IMR-90 (cell line): ENCODE results near the gene GBE1. TPM values are rescaled to one million over a fixed set of nuclear protein-coding genes. Genes with fewer than 3 reads are reported as not detected.

Experiments used
- ATAC-seq: fragments of 200-7000 bp; cut with Tn5 transposase; 2 replicates; pipeline ENCODE4 v1.9.1; 2020; ENCODE audit warnings: low read depth, mild to moderate bottlenecking, moderate library complexity
- BruUV-seq: library from RNA; stranded (reverse); fragments of 400-500 nt; replicated peaks from 2 replicates; lab custom pipeline; 2021; lab: Mats Ljungman, UMichigan
- CTCF ChIA-PET: fragments of 300-600 bp; formaldehyde crosslinking; extraction: SDS; loops from one replicate; lab custom pipeline; 2021; ENCODE audit warnings: antibody characterized with exemption; lab: Yijun Ruan, JAX
- POLR2A ChIA-PET: fragments of 300-600 bp; sonication (Branson Sonifier 250); formaldehyde crosslinking; loops from one replicate; lab custom pipeline; 2022; ENCODE audit warnings: antibody characterized with exemption; ENCODE audit not compliant: unreplicated experiment; lab: Charles Lee
- DNase-seq: peaks from one replicate; pipeline ENCODE4 v3.0.0; 2013
- H2AFZ ChIP-seq: replicated peaks from 2 replicates; pipeline ENCODE3; 2013; ENCODE audit warnings: low read length, mild to moderate bottlenecking; ENCODE audit not compliant: poor library complexity
- H2AK5ac ChIP-seq: 2 replicates; pipeline ENCODE4 v1.6.1; 2013; ENCODE audit warnings: low read depth, low read length, inconsistent platforms
- H2AK9ac ChIP-seq: replicated peaks from 2 replicates; pipeline ENCODE3; 2013; ENCODE audit warnings: mild to moderate bottlenecking, low read depth, low read length, moderate library complexity; ENCODE audit not compliant: poor library complexity
- H2BK120ac ChIP-seq: 2 replicates; pipeline ENCODE4 v1.6.1; 2013; ENCODE audit warnings: low read depth, low read length, inconsistent platforms
- H2BK15ac ChIP-seq: 3 replicates; pipeline ENCODE4 v1.6.1; 2013; ENCODE audit warnings: low read depth, low read length, inconsistent platforms
- H2BK20ac ChIP-seq: 2 replicates; pipeline ENCODE4 v1.6.1; 2013; ENCODE audit warnings: low read depth, mild to moderate bottlenecking, inconsistent platforms, low read length, moderate library complexity
- H2BK5ac ChIP-seq: 2 replicates; pipeline ENCODE4 v1.6.1; 2013; ENCODE audit warnings: mild to moderate bottlenecking, low read depth, low read length, inconsistent platforms; ENCODE audit not compliant: poor library complexity, severe bottlenecking
- H3K14ac ChIP-seq: replicated peaks from 2 replicates; pipeline ENCODE4 v1.6.1; 2013; ENCODE audit warnings: low read depth, low read length, inconsistent platforms
- H3K18ac ChIP-seq: 2 replicates; pipeline ENCODE4 v1.6.1; 2013; ENCODE audit warnings: low read depth, low read length, control low read depth
- H3K23ac ChIP-seq: 2 replicates; pipeline ENCODE4 v1.6.1; 2013; ENCODE audit warnings: low read depth, low read length, inconsistent platforms
- H3K27ac ChIP-seq: 2 replicates; pipeline ENCODE4 v1.5.1; 2013; ENCODE audit warnings: mild to moderate bottlenecking, control low read depth, low read length; ENCODE audit not compliant: insufficient read depth
- H3K27me3 ChIP-seq: 2 replicates; pipeline ENCODE4 v1.6.1; 2013; ENCODE audit warnings: low read length; ENCODE audit not compliant: control insufficient read depth, insufficient read depth
- H3K36me3 ChIP-seq: 2 replicates; pipeline ENCODE4 v1.6.1; 2013; ENCODE audit warnings: low read length, mixed read lengths; ENCODE audit not compliant: control insufficient read depth, insufficient read depth
- H3K4ac ChIP-seq: 2 replicates; pipeline ENCODE4 v1.6.1; 2013; ENCODE audit warnings: low read depth, low read length, inconsistent platforms
- H3K4me1 ChIP-seq: 2 replicates; pipeline ENCODE4 v1.6.1; 2013; ENCODE audit warnings: low read length, mixed read lengths; ENCODE audit not compliant: control insufficient read depth, insufficient read depth
- H3K4me2 ChIP-seq: 2 replicates; pipeline ENCODE4 v1.6.1; 2013; ENCODE audit warnings: low read depth, mild to moderate bottlenecking, control low read depth, low read length, moderate library complexity
- H3K4me3 ChIP-seq: 2 replicates; pipeline ENCODE4 v1.5.1; 2013; ENCODE audit warnings: low read depth, mild to moderate bottlenecking, control low read depth, low read length, moderate library complexity; ENCODE audit not compliant: insufficient read depth
- H3K56ac ChIP-seq: 2 replicates; pipeline ENCODE4 v1.6.1; 2013; ENCODE audit warnings: low read length, inconsistent platforms; ENCODE audit not compliant: insufficient read depth; ENCODE audit errors: extremely low read depth
- H3K79me1 ChIP-seq, 2 experiments: 2 replicates each; pipeline ENCODE4 v1.6.1; 2013; ENCODE audit warnings: low read length in 2 of 2, inconsistent platforms in 1 of 2, low read depth in 1 of 2
- H3K9ac ChIP-seq: 2 replicates; pipeline ENCODE4 v1.6.1; 2013; ENCODE audit warnings: low read depth, low read length, control low read depth
- H3K9me1 ChIP-seq: 2 replicates; pipeline ENCODE4 v1.6.1; 2013; ENCODE audit warnings: low read length, inconsistent platforms; ENCODE audit not compliant: insufficient read depth
- H3K9me3 ChIP-seq: 2 replicates; pipeline ENCODE4 v1.6.1; 2013; ENCODE audit warnings: low read length; ENCODE audit not compliant: control insufficient read depth, insufficient read depth
- H4K20me1 ChIP-seq: 2 replicates; pipeline ENCODE4 v1.6.1; 2013; ENCODE audit warnings: low read length, inconsistent platforms; ENCODE audit not compliant: insufficient read depth
- H4K5ac ChIP-seq: 2 replicates; pipeline ENCODE4 v1.6.1; 2013; ENCODE audit warnings: mild to moderate bottlenecking, low read depth, low read length, control low read depth
- H4K8ac ChIP-seq, 2 experiments: 2 replicates each; pipeline ENCODE4 v1.6.1; 2013; ENCODE audit warnings: low read depth in 2 of 2, low read length in 2 of 2, control low read depth in 1 of 2, inconsistent platforms in 1 of 2
- H4K91ac ChIP-seq: 2 replicates; pipeline ENCODE4 v1.6.1; 2013; ENCODE audit warnings: low read depth, low read length, inconsistent platforms; ENCODE audit not compliant: insufficient read depth
- CEBPB ChIP-seq: IDR thresholded peaks from 2 replicates; pipeline ENCODE4 v1.6.1; 2012; ENCODE audit warnings: low read depth, low read length, improper control_type of control experiment
- CHD1 ChIP-seq: IDR thresholded peaks from 2 replicates; pipeline ENCODE4 v1.6.1; 2012; ENCODE audit warnings: low read depth, low read length, improper control_type of control experiment
- FOS ChIP-seq: fragments of 150-350 bp; IDR thresholded peaks from 2 replicates; pipeline ENCODE4 v1.6.1; 2016; ENCODE audit warnings: low read depth, low read length
- MAFK ChIP-seq: IDR thresholded peaks from 2 replicates; pipeline ENCODE4 v1.6.1; 2012; ENCODE audit warnings: low read depth, low read length, improper control_type of control experiment
- MAZ ChIP-seq: IDR thresholded peaks from 2 replicates; pipeline ENCODE4 v1.6.1; 2012; ENCODE audit warnings: low read depth, mild to moderate bottlenecking, low read length, improper control_type of control experiment, moderate library complexity, borderline replicate concordance
- MXI1 ChIP-seq: IDR thresholded peaks from 2 replicates; pipeline ENCODE4 v1.6.1; 2012; ENCODE audit warnings: low read depth, mild to moderate bottlenecking, low read length, moderate library complexity, borderline replicate concordance
- POLR2A ChIP-seq: IDR thresholded peaks from 2 replicates; pipeline ENCODE4 v1.6.1; 2012; ENCODE audit warnings: mild to moderate bottlenecking, low read depth, low read length
- RAD21 ChIP-seq: IDR thresholded peaks from 2 replicates; pipeline ENCODE4 v1.6.1; 2012; ENCODE audit warnings: low read length, improper control_type of control experiment
- RCOR1 ChIP-seq: IDR thresholded peaks from 2 replicates; pipeline ENCODE4 v1.6.1; 2012; ENCODE audit warnings: mild to moderate bottlenecking, low read length, improper control_type of control experiment; ENCODE audit not compliant: insufficient replicate concordance
- SMC3 ChIP-seq: fragments of 150-350 bp; IDR thresholded peaks from 2 replicates; pipeline ENCODE4 v1.6.1; 2016; ENCODE audit warnings: low read depth, mild to moderate bottlenecking, antibody characterized with exemption, low read length, moderate library complexity
- WGBS, 2 experiments: methylation state at CpG; one replicate each; pipeline versions ENCODE4 v1.1.5 to v1.1.7; 2013; ENCODE audit warnings: missing lambda C conversion rate in 2 of 2; ENCODE audit not compliant: insufficient read length in 1 of 2; ENCODE audit errors: extremely low coverage in 2 of 2; 5-methylcytosine and 5-hydroxymethylcytosine counted together
- dilution Hi-C: fragments of 300-500 bp; cut with HindIII; formaldehyde crosslinking; loops from one replicate; pipeline ENCODE4 v1.14.3; 2018; ENCODE audit warnings: low sequenced_read_pairs; ENCODE audit not compliant: unreplicated experiment
- in situ Hi-C: fragments of 300-500 bp; cut with MboI; formaldehyde crosslinking; loops from 3 replicates; pipeline ENCODE4 v1.14.3; 2019; ENCODE audit warnings: low sequenced_read_pairs, inconsistent platforms, mixed read lengths
- intact Hi-C: fragments of 100-400 bp; cut with micrococcal nuclease; formaldehyde crosslinking; loops from 2 replicates; pipeline ENCODE4 v1.10.0; 2022
- polyA plus RNA-seq, 3 experiments: library from polyadenylated mRNA; depleted of rRNA; stranded (reverse); fragments of >200 nt; gene quantifications; 2 replicates each; pipeline ENCODE4 v1.2.3, GENCODE V29; 2012; ENCODE audit warnings: low replicate concordance in 1 of 3
- total RNA-seq: library from RNA; depleted of rRNA; stranded (reverse); fragments of >200 nt; gene quantifications from 2 replicates; pipeline ENCODE4 v1.2.3, GENCODE V29; 2012
- TF ChIP-seq, protein P1 (sequence below): fragments of 150-350 bp; IDR thresholded peaks from 2 replicates; pipeline ENCODE4 v1.6.1; 2017; ENCODE audit warnings: mild to moderate bottlenecking, antibody characterized with exemption, low read length, low read depth
- TF ChIP-seq, protein P2 (sequence below): conservative IDR thresholded peaks from 2 replicates; pipeline ENCODE4 v1.5.1; 2012; ENCODE audit warnings: mild to moderate bottlenecking, low read depth, low read length, improper control_type of control experiment
- TF ChIP-seq, protein P3 (sequence below): fragments of 150-350 bp; IDR thresholded peaks from 2 replicates; pipeline ENCODE4 v1.6.1; 2016; ENCODE audit warnings: low read depth, mild to moderate bottlenecking, low read length, moderate library complexity, borderline replicate concordance

Gene GBE1
- total and polyA plus RNA-seq, 2 of the 4 experiments (the other 2 are of a cell fraction): 36.7 to 90.3 TPM

DNA sequence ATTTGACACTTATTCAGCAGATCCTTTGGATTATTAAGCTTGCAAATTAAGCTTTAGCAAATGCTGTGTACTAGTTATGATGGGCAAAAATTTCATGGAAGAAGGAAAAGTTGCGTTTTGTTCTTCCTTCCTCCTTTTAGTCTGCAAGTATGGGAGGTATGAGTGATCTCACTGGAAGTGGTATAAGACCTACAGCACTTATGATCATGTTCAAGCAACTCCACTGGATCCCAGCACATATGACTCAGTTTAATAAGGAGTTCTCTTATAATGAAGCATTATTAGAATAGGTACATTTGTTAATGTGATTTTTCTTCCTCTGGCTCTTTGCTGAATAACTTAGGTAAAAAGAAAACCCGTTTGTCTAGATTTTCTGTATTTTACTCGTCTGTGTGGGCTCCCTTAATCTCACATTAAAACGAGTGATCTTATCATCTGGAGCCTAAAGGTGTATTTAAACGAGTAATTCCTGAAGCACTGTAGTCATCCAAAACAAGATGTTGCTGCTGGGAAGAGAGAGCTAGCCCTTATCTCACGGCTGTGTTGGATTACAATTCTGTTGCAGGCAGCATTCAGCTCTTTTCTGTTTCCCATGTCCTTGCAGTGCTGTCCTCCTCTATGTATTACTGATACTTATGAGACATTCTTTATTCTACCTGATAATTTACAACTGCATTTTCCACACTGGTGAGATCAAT lies 264.9 kb downstream of the GBE1 start:
- Histone ChIP-seq H2BK20ac (no peak overlapping the region), H2BK15ac (no peak overlapping the region), H4K91ac (no peak overlapping the region), H3K27ac (no peak overlapping the region), H3K18ac (no peak overlapping the region), H3K4ac (no peak overlapping the region), H4K8ac (no peak overlapping the region), H3K4me1 (0 out of 2 replicates have a peak, but pooled peaks cover 2% of the 10 kb centered on the region), H4K5ac (no peak overlapping the region), H3K9me1 (no peaks in the 10 kb centered on the region), H2AFZ (no peak overlapping the region), H3K23ac (no peak overlapping the region), H3K9ac (no peak overlapping the region), H3K4me3 (no peak overlapping the region), H4K20me1 (no peaks in the 10 kb centered on the region), H3K14ac (no peak overlapping the region), H3K79me1 (no peaks in the 10 kb centered on the region), H2AK5ac (no peak overlapping the region), H3K4me2 (no peak overlapping the region), H2BK5ac (no peak overlapping the region), H3K27me3 (no peaks in the 10 kb centered on the region), H3K36me3 (peaks cover 3% of the 10 kb centered on the region), H3K56ac (no peak overlapping the region), H2AK9ac (no peak overlapping the region), H2BK120ac (no peak overlapping the region), H3K9me3 (no peaks in the 10 kb centered on the region)
- WGBS, 2 experiments: no CpG with 5 or more reads among the region's 6 CpGs
- no peak for TF ChIP-seq SMC3
- TF ChIP-seq, protein P1, sequence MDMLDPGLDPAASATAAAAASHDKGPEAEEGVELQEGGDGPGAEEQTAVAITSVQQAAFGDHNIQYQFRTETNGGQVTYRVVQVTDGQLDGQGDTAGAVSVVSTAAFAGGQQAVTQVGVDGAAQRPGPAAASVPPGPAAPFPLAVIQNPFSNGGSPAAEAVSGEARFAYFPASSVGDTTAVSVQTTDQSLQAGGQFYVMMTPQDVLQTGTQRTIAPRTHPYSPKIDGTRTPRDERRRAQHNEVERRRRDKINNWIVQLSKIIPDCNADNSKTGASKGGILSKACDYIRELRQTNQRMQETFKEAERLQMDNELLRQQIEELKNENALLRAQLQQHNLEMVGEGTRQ: no peak
- TF ChIP-seq POLR2A: no peak
- no peak for TF ChIP-seq RAD21
- no peak for TF ChIP-seq CEBPB
- TF ChIP-seq, protein P2, sequence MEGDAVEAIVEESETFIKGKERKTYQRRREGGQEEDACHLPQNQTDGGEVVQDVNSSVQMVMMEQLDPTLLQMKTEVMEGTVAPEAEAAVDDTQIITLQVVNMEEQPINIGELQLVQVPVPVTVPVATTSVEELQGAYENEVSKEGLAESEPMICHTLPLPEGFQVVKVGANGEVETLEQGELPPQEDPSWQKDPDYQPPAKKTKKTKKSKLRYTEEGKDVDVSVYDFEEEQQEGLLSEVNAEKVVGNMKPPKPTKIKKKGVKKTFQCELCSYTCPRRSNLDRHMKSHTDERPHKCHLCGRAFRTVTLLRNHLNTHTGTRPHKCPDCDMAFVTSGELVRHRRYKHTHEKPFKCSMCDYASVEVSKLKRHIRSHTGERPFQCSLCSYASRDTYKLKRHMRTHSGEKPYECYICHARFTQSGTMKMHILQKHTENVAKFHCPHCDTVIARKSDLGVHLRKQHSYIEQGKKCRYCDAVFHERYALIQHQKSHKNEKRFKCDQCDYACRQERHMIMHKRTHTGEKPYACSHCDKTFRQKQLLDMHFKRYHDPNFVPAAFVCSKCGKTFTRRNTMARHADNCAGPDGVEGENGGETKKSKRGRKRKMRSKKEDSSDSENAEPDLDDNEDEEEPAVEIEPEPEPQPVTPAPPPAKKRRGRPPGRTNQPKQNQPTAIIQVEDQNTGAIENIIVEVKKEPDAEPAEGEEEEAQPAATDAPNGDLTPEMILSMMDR: no peak
- no peak for TF ChIP-seq FOS
- TF ChIP-seq MXI1: no peak
- TF ChIP-seq RCOR1: no peak
- no peak for TF ChIP-seq MAFK
- TF ChIP-seq, protein P3, sequence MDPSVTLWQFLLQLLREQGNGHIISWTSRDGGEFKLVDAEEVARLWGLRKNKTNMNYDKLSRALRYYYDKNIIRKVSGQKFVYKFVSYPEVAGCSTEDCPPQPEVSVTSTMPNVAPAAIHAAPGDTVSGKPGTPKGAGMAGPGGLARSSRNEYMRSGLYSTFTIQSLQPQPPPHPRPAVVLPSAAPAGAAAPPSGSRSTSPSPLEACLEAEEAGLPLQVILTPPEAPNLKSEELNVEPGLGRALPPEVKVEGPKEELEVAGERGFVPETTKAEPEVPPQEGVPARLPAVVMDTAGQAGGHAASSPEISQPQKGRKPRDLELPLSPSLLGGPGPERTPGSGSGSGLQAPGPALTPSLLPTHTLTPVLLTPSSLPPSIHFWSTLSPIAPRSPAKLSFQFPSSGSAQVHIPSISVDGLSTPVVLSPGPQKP: no peak
- no peak for TF ChIP-seq CHD1
- no peak for TF ChIP-seq MAZ
- ATAC-seq (no peak), DNase-seq (no peak)
- intact Hi-C loops: no loop called here
- dilution Hi-C loops: no loop called here
- in situ Hi-C loops: no loop called here
- CTCF ChIA-PET: no interaction called here
- no TSS peak for BruUV-seq
- POLR2A ChIA-PET: no interaction called here
